HG03095 (cell line): Measurements from ENCODE around the gene ROM1.
"Not testable (repeated sequence)": the region's sequence is repeated elsewhere in the genome, so short reads cannot be mapped to it uniquely, and the experiment has no call there.

Experiments used
- ATAC-seq: cut with Tn5 transposase; IDR thresholded peaks from one replicate; pipeline ENCODE4 v1.9.1; 2021; ENCODE audit warnings: moderate library complexity; ENCODE audit not compliant: unreplicated experiment

The ROM1 gene

GRCh38 chr11:62607714-62608113, 5.3 kb upstream of the ROM1 start:
- ATAC-seq, result no peak

- no peak for ATAC-seq
Measured at GRCh38 chr11:62608776-62609175, 4.3 kb upstream of the ROM1 start.

GRCh38 chr11:62610403-62610802, 2.7 kb upstream of the ROM1 start:
- no peak for ATAC-seq

GRCh38 chr11:62610814-62611704, 2.0 kb upstream of the ROM1 start:
- no peak for ATAC-seq

- no peak for ATAC-seq
Measured at GRCh38 chr11:62611705-62612365, 1.2 kb upstream of the ROM1 start.

- no peak for ATAC-seq
Measured at GRCh38 chr11:62613291-62613778, 278 bp downstream of the ROM1 start.

GRCh38 chr11:62614275-62614674, 1.2 kb downstream of the ROM1 start:
- ATAC-seq, result no peak

GRCh38 chr11:62615521-62615920, 2.5 kb downstream of the ROM1 start:
- no peak for ATAC-seq

GRCh38 chr11:62616957-62617356, 3.9 kb downstream of the ROM1 start:
- ATAC-seq, result not testable (repeated sequence)

- no peak for ATAC-seq
Measured at GRCh38 chr11:62621027-62621566, 8.0 kb downstream of the ROM1 start.

- ATAC-seq, result peak; percentile 90
Measured at GRCh38 chr11:62621567-62622470, 8.8 kb downstream of the ROM1 start, which contains the start of gene B3GAT3. Gene B3GAT3, minus strand, starts transcription at chr11:62621986. Its CDS starts 39 bp downstream, at chr11:62621947.

GRCh38 chr11:62622476-62623089, 9.5 kb downstream of the ROM1 start:
- no peak for ATAC-seq

GRCh38 chr11:62627713-62628112, 14.7 kb downstream of the ROM1 start:
- ATAC-seq, result no peak

GRCh38 chr11:62632492-62632891, 19.4 kb downstream of the ROM1 start:
- ATAC-seq, result no peak

GRCh38 chr11:62644220-62644619, 31.2 kb downstream of the ROM1 start:
- ATAC-seq, result no peak

- no peak for ATAC-seq
Measured at GRCh38 chr11:62645671-62645945, 32.6 kb downstream of the ROM1 start.

GRCh38 chr11:62645946-62646824, 33.1 kb downstream of the ROM1 start, which contains the start of gene GANAB:
Gene GANAB, minus strand, starts transcription at chr11:62646613. Its CDS starts 14 bp downstream, at chr11:62646599.
- peak; percentile 85 for ATAC-seq

GRCh38 chr11:62646825-62647608, 34.0 kb downstream of the ROM1 start:
- ATAC-seq, result no peak

- no peak for ATAC-seq
Measured at GRCh38 chr11:62647609-62648005, 34.5 kb downstream of the ROM1 start.
